H9 (cell line): ENCODE data around the gene PIAS3. TPM values are rescaled to one million over a fixed set of nuclear protein-coding genes. Genes with fewer than 3 reads are reported as not detected.

Source experiments
- DNase-seq: peaks from one replicate; pipeline ENCODE4 v3.0.0-alpha.2; 2017
- H2AFZ ChIP-seq: one replicate; pipeline ENCODE4 v1.6.1; 2013; ENCODE audit warnings: mild to moderate bottlenecking, low read length, control low read depth, moderate library complexity
- H2AK5ac ChIP-seq: 2 replicates; pipeline ENCODE4 v1.6.1; 2013; ENCODE audit warnings: low read length, control low read depth, mixed read lengths; ENCODE audit not compliant: insufficient read length
- H2BK120ac ChIP-seq: one replicate; pipeline ENCODE4 v1.6.1; 2013; ENCODE audit warnings: low read depth, mild to moderate bottlenecking, low read length, control low read depth, inconsistent platforms; ENCODE audit not compliant: poor library complexity, severe bottlenecking
- H2BK12ac ChIP-seq: 2 replicates; pipeline ENCODE4 v1.6.1; 2013; ENCODE audit warnings: low read length, control low read depth, mixed read lengths, low read depth; ENCODE audit not compliant: insufficient read length
- H2BK15ac ChIP-seq: 2 replicates; pipeline ENCODE4 v1.6.1; 2013; ENCODE audit warnings: low read depth, low read length, control low read depth
- H2BK20ac ChIP-seq: one replicate; pipeline ENCODE4 v1.6.1; 2013; ENCODE audit warnings: low read depth, mild to moderate bottlenecking, low read length, control low read depth, inconsistent platforms; ENCODE audit not compliant: poor library complexity, severe bottlenecking
- H2BK5ac ChIP-seq: 2 replicates; pipeline ENCODE4 v1.6.1; 2013; ENCODE audit warnings: low read length, control low read depth, mixed read lengths; ENCODE audit not compliant: insufficient read length
- H3K14ac ChIP-seq: 2 replicates; pipeline ENCODE4 v1.6.1; 2013; ENCODE audit warnings: low read length, control low read depth; ENCODE audit not compliant: insufficient read depth
- H3K18ac ChIP-seq: 2 replicates; pipeline ENCODE4 v1.6.1; 2013; ENCODE audit warnings: low read depth, mild to moderate bottlenecking, mixed read lengths, low read length, control low read depth; ENCODE audit not compliant: insufficient read length
- H3K23ac ChIP-seq: 2 replicates; pipeline ENCODE4 v1.6.1; 2013; ENCODE audit warnings: low read length, control low read depth, mixed read lengths, low read depth; ENCODE audit not compliant: insufficient read length
- H3K23me2 ChIP-seq: 2 replicates; pipeline ENCODE4 v1.6.1; 2013; ENCODE audit warnings: low read depth, mild to moderate bottlenecking, mixed read lengths, low read length, control low read depth; ENCODE audit not compliant: insufficient read length, poor library complexity, severe bottlenecking
- H3K27ac ChIP-seq: 2 replicates; pipeline ENCODE4 v1.5.1; 2013; ENCODE audit warnings: low read length, control low read depth, mixed read lengths, low read depth; ENCODE audit not compliant: insufficient read length
- H3K27me3 ChIP-seq: 2 replicates; pipeline ENCODE4 v1.6.1; 2013; ENCODE audit warnings: low read length, control low read depth, inconsistent platforms; ENCODE audit not compliant: insufficient read depth
- H3K4ac ChIP-seq: 2 replicates; pipeline ENCODE4 v1.6.1; 2013; ENCODE audit warnings: low read depth, mild to moderate bottlenecking, control low read depth, inconsistent platforms, low read length, moderate library complexity
- H3K4me1 ChIP-seq: 2 replicates; pipeline ENCODE4 v1.6.1; 2013; ENCODE audit warnings: low read length, control low read depth, inconsistent platforms; ENCODE audit not compliant: insufficient read depth
- H3K4me2 ChIP-seq: 2 replicates; pipeline ENCODE4 v1.6.1; 2013; ENCODE audit warnings: low read length, control low read depth, mixed read lengths; ENCODE audit not compliant: insufficient read length, insufficient read depth
- H3K56ac ChIP-seq: 2 replicates; pipeline ENCODE4 v1.6.1; 2013; ENCODE audit warnings: low read depth, mild to moderate bottlenecking, mixed read lengths, low read length, control low read depth; ENCODE audit not compliant: insufficient read length
- H3K79me1 ChIP-seq: 2 replicates; pipeline ENCODE4 v1.6.1; 2013; ENCODE audit warnings: low read depth, mild to moderate bottlenecking, moderate library complexity, low read length, control low read depth, inconsistent platforms; ENCODE audit not compliant: insufficient read depth, poor library complexity, severe bottlenecking
- H3K79me2 ChIP-seq: 2 replicates; pipeline ENCODE4 v1.6.1; 2013; ENCODE audit warnings: low read length, control low read depth, inconsistent platforms; ENCODE audit not compliant: insufficient read depth
- H3K9ac ChIP-seq: 2 replicates; pipeline ENCODE4 v1.6.1; 2013; ENCODE audit warnings: low read length, control low read depth, mixed read lengths; ENCODE audit not compliant: insufficient read length; ENCODE audit errors: extremely low read depth
- H3K9me3 ChIP-seq: one replicate; pipeline ENCODE4 v1.6.1; 2013; ENCODE audit warnings: low read depth, low read length, inconsistent platforms; ENCODE audit not compliant: control insufficient read depth
- H3T11ph ChIP-seq: one replicate; pipeline ENCODE4 v1.6.1; 2013; ENCODE audit warnings: mild to moderate bottlenecking, low read length, control low read depth, inconsistent platforms
- H4K20me1 ChIP-seq: one replicate; pipeline ENCODE4 v1.6.1; 2013; ENCODE audit not compliant: control insufficient read depth, insufficient read length, insufficient read depth
- H4K5ac ChIP-seq: 2 replicates; pipeline ENCODE4 v1.6.1; 2013; ENCODE audit warnings: low read depth, mild to moderate bottlenecking, mixed read lengths, low read length, control low read depth; ENCODE audit not compliant: insufficient read length
- H4K8ac ChIP-seq: replicated peaks from 2 replicates; pipeline ENCODE4 v1.6.1; 2013; ENCODE audit warnings: low read length, control low read depth, mixed read lengths, low read depth; ENCODE audit not compliant: insufficient read length
- H4K91ac ChIP-seq: 2 replicates; pipeline ENCODE4 v1.6.1; 2013; ENCODE audit warnings: low read depth, mild to moderate bottlenecking, moderate library complexity, mixed read lengths, low read length, control low read depth; ENCODE audit not compliant: insufficient read length
- H3K27ac Mint-ChIP-seq, 3 experiments: 2 replicates in 2 of 3; 3 replicates in 1 of 3; pipeline ENCODE4 v1.8.0; 2020 to 2021; ENCODE audit warnings: mixed read lengths in 3 of 3, mild to moderate bottlenecking in 1 of 3, moderate library complexity in 1 of 3
- H3K27me3 Mint-ChIP-seq: 2 replicates; pipeline ENCODE4 v1.8.0; 2021; ENCODE audit warnings: low read depth, mild to moderate bottlenecking, moderate library complexity, mixed read lengths
- H3K36me3 Mint-ChIP-seq, 3 experiments: 2 replicates in 2 of 3; 3 replicates in 1 of 3; pipeline ENCODE4 v1.8.0; 2020 to 2021; ENCODE audit warnings: low read depth in 3 of 3, mixed read lengths in 3 of 3; ENCODE audit not compliant: insufficient read depth in 1 of 3
- H3K4me1 Mint-ChIP-seq, 2 experiments: 2 replicates each; pipeline ENCODE4 v1.8.0; 2020; ENCODE audit warnings: mixed read lengths in 2 of 2
- H3K4me3 Mint-ChIP-seq, 2 experiments: 2 replicates in 1 of 2; 3 replicates in 1 of 2; pipeline ENCODE4 v1.8.0; 2020 to 2021; ENCODE audit warnings: mild to moderate bottlenecking in 2 of 2, mixed read lengths in 2 of 2, moderate library complexity in 1 of 2
- H3K9me3 Mint-ChIP-seq, 2 experiments: 2 replicates in 1 of 2; 3 replicates in 1 of 2; pipeline ENCODE4 v1.8.0; 2020; ENCODE audit warnings: mild to moderate bottlenecking in 2 of 2, mixed read lengths in 2 of 2, moderate library complexity in 1 of 2
- WGBS: extraction: QIAGEN DNeasy Blood & Tissue Kit; methylation state at CpG from one replicate; pipeline ENCODE4 v1.1.7; 2013; ENCODE audit warnings: missing lambda C conversion rate, low lambda C conversion rate, mixed read lengths; ENCODE audit not compliant: insufficient read length; ENCODE audit errors: extremely low coverage; 5-methylcytosine and 5-hydroxymethylcytosine counted together
- total RNA-seq: library from RNA; stranded (reverse); gene quantifications from 2 replicates; pipeline ENCODE4 v1.2.1, GENCODE V29; 2021
- TF ChIP-seq, protein P1 (sequence below): fragments of 200-600 bp; sonication (generic); conservative IDR thresholded peaks from 3 replicates; pipeline ENCODE4 v1.8.0; 2021; ENCODE audit warnings: antibody characterized with exemption, mild to moderate bottlenecking

Gene PIAS3
- total RNA-seq, 1 experiment from 2014 or later: 33.9 TPM

DNA sequence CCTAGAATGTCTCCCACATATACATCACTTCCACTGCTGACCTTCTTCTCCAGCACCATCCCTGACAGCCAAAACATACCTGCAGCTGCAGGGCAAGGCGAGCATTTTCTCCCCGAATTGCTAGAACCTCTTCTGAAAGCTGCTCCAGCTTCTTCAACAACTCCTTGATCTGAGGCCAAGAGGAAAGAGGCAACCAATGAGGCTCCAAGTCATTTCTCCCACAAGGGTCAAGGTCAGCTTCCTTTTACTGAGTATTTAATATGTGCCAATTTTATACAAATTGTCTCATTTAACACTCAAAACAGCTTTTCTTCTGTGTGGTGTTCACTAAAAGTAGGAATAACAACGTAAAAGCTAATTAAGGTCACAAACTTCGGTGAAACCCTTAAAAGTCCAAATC is 9.4 kb upstream of the PIAS3 start:
- peaks cover 5% of the 10 kb centered on the region; the same call in 1 of the 2 replicates for H3K27me3 ChIP-seq
- no peak overlapping the region for H4K5ac ChIP-seq
- no peak overlapping the region for H2BK15ac ChIP-seq
- Mint-ChIP-seq H3K36me3 (no peaks in the 10 kb centered on the region), H3K27me3 (peaks cover 16% of the 10 kb centered on the region), H3K27ac (no peak overlapping the region), H3K9me3 (no peaks in the 10 kb centered on the region; a peak in 1 of 5 replicates), H3K4me1 (peaks cover 13 to 22% of the 10 kb centered on the region in 2 experiments), H3K4me3 (no peak overlapping the region)
- H3K18ac ChIP-seq: no peak overlapping the region
- no peak overlapping the region for H4K91ac ChIP-seq
- H2AFZ ChIP-seq: no peak overlapping the region
- H3K4me1 ChIP-seq: no peaks in the 10 kb centered on the region; the same call in 1 of the 2 replicates
- H3K4me2 ChIP-seq: no peak overlapping the region
- H2BK120ac ChIP-seq: no peak overlapping the region
- H3K23me2 ChIP-seq: peaks cover 11% of the 10 kb centered on the region
- DNase-seq: no peak
- no peaks in the 10 kb centered on the region for H3K79me1 ChIP-seq
- WGBS: no CpG with 5 or more reads among the region's 4 CpGs
- H3K79me2 ChIP-seq: no peaks in the 10 kb centered on the region
- no peak overlapping the region for H3K56ac ChIP-seq
- no peak overlapping the region for H3K9ac ChIP-seq
- no peak overlapping the region for H4K8ac ChIP-seq
- no peaks in the 10 kb centered on the region for H4K20me1 ChIP-seq
- TF ChIP-seq, protein P1, sequence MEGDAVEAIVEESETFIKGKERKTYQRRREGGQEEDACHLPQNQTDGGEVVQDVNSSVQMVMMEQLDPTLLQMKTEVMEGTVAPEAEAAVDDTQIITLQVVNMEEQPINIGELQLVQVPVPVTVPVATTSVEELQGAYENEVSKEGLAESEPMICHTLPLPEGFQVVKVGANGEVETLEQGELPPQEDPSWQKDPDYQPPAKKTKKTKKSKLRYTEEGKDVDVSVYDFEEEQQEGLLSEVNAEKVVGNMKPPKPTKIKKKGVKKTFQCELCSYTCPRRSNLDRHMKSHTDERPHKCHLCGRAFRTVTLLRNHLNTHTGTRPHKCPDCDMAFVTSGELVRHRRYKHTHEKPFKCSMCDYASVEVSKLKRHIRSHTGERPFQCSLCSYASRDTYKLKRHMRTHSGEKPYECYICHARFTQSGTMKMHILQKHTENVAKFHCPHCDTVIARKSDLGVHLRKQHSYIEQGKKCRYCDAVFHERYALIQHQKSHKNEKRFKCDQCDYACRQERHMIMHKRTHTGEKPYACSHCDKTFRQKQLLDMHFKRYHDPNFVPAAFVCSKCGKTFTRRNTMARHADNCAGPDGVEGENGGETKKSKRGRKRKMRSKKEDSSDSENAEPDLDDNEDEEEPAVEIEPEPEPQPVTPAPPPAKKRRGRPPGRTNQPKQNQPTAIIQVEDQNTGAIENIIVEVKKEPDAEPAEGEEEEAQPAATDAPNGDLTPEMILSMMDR: no peak
- no peak overlapping the region for H2BK12ac ChIP-seq
- H3K9me3 ChIP-seq: no peaks in the 10 kb centered on the region
- no peak overlapping the region for H3K27ac ChIP-seq
- no peak overlapping the region for H3K4ac ChIP-seq
- no peak overlapping the region for H3K23ac ChIP-seq
- H3T11ph ChIP-seq: no peak overlapping the region
- no peak overlapping the region for H3K14ac ChIP-seq
- H2AK5ac ChIP-seq: no peak overlapping the region
- no peak overlapping the region for H2BK5ac ChIP-seq
- H2BK20ac ChIP-seq: no peak overlapping the region
